NCI-H345 treated with DMSO at 0.1 percent for 48 hours (cell line): ENCODE measurements around the gene SPSB3.

Experiments
- DNase-seq: peaks from one replicate; lab custom pipeline; 2025; ENCODE audit not compliant: unreplicated experiment; lab: John Stamatoyannopoulos, UW

Gene SPSB3

GRCh38 chr16:1782408-1783264 lies at the start of gene SPSB3, which contains the start of gene NUBP2:
Gene SPSB3, minus strand, starts transcription at chr16:1782571. Its CDS starts 1,088 bp downstream, at chr16:1781483.
Gene NUBP2, plus strand, starts transcription at chr16:1782960. Its CDS starts 61 bp downstream, at chr16:1783021.
- peak; percentile 98 for DNase-seq

- DNase-seq = no peak
Observed at GRCh38 chr16:1831186-1832075, 49.1 kb upstream of the SPSB3 start.

- no peak for DNase-seq
Observed at GRCh38 chr16:1830213-1830612, 47.8 kb upstream of the SPSB3 start.

GRCh38 chr16:1828645-1829410 lies 46.5 kb upstream of the SPSB3 start:
- DNase-seq = no peak

GRCh38 chr16:1826691-1827573 lies 44.6 kb upstream of the SPSB3 start, which contains the start of the genes FAHD1 and HAGH:
Gene FAHD1, plus strand, starts transcription at chr16:1827206. Its CDS starts 33 bp downstream, at chr16:1827239.
Gene HAGH, minus strand, starts transcription at chr16:1826825. Its CDS starts 38 bp downstream, at chr16:1826787.
- DNase-seq = peak; percentile 81

GRCh38 chr16:1825864-1826690 lies 43.7 kb upstream of the SPSB3 start:
- no peak for DNase-seq

GRCh38 chr16:1825381-1825863 lies 43.1 kb upstream of the SPSB3 start:
- no peak for DNase-seq

GRCh38 chr16:1823821-1824220 lies 41.5 kb upstream of the SPSB3 start:
- no peak for DNase-seq

GRCh38 chr16:1822801-1823200 lies 40.4 kb upstream of the SPSB3 start:
- DNase-seq = no peak

- no peak for DNase-seq
Observed at GRCh38 chr16:1821861-1822611, 39.7 kb upstream of the SPSB3 start.

- no peak for DNase-seq
Observed at GRCh38 chr16:1820946-1821290, 38.5 kb upstream of the SPSB3 start.

- no peak for DNase-seq
Observed at GRCh38 chr16:1820096-1820945, 38.0 kb upstream of the SPSB3 start.

- no peak for DNase-seq
Observed at GRCh38 chr16:1819611-1820010, 37.2 kb upstream of the SPSB3 start.

- no peak for DNase-seq
Observed at GRCh38 chr16:1818873-1819525, 36.6 kb upstream of the SPSB3 start.

GRCh38 chr16:1818204-1818872 lies 36.0 kb upstream of the SPSB3 start:
- no peak for DNase-seq

- DNase-seq = no peak
Observed at GRCh38 chr16:1817716-1818115, 35.3 kb upstream of the SPSB3 start.
